PC-9 (cell line): Measurements from ENCODE around the gene INSYN1.

ENCODE experiments used
- EZH2 ChIP-seq: fragments of 200-600 bp; sonication (generic); IDR thresholded peaks from 2 replicates; pipeline ENCODE4 v1.8.0; 2017; ENCODE audit warnings: antibody characterized with exemption, low read depth
- TF ChIP-seq, protein P1 (sequence below): fragments of 200-600 bp; sonication (generic); conservative IDR thresholded peaks from 2 replicates; pipeline ENCODE4 v1.6.1; 2017; ENCODE audit warnings: mixed run types, antibody characterized with exemption, mild to moderate bottlenecking, moderate library complexity

DNA sequence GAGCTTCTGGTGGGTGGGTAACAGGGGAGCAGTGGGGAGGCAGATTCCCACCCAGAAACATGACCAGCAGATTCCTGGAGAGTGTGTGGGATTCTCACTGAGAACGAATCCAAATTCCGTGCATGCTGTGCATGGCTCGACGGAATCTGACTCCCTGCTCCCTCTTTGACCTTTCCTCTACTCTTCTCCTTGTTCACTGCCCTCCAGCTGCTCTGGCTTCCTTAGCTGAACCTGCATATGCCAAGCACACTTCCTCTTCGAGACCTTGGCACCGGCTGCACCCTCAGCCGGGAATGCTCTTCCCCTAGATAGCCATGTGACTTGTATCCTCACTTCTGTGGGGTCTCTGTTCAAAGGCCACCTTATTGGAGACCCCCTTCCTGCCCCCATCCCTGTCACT, 6.3 kb downstream of the INSYN1 start:
- TF ChIP-seq, protein P1, sequence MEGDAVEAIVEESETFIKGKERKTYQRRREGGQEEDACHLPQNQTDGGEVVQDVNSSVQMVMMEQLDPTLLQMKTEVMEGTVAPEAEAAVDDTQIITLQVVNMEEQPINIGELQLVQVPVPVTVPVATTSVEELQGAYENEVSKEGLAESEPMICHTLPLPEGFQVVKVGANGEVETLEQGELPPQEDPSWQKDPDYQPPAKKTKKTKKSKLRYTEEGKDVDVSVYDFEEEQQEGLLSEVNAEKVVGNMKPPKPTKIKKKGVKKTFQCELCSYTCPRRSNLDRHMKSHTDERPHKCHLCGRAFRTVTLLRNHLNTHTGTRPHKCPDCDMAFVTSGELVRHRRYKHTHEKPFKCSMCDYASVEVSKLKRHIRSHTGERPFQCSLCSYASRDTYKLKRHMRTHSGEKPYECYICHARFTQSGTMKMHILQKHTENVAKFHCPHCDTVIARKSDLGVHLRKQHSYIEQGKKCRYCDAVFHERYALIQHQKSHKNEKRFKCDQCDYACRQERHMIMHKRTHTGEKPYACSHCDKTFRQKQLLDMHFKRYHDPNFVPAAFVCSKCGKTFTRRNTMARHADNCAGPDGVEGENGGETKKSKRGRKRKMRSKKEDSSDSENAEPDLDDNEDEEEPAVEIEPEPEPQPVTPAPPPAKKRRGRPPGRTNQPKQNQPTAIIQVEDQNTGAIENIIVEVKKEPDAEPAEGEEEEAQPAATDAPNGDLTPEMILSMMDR: no peak
- no peak for TF ChIP-seq EZH2
